ENCODE data around the gene CYP20A1. TPM values are rescaled to one million over a fixed set of nuclear protein-coding genes. Genes with fewer than 3 reads are reported as not detected.

CYP20A1 gene, protein sequence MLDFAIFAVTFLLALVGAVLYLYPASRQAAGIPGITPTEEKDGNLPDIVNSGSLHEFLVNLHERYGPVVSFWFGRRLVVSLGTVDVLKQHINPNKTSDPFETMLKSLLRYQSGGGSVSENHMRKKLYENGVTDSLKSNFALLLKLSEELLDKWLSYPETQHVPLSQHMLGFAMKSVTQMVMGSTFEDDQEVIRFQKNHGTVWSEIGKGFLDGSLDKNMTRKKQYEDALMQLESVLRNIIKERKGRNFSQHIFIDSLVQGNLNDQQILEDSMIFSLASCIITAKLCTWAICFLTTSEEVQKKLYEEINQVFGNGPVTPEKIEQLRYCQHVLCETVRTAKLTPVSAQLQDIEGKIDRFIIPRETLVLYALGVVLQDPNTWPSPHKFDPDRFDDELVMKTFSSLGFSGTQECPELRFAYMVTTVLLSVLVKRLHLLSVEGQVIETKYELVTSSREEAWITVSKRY
- 8.1 to 10.7 TPM (median 9.2 TPM) in 5 replicates for total RNA-seq (2022; extraction: Qiagen RNA extraction; ENCODE audit: low read depth)

DNA sequence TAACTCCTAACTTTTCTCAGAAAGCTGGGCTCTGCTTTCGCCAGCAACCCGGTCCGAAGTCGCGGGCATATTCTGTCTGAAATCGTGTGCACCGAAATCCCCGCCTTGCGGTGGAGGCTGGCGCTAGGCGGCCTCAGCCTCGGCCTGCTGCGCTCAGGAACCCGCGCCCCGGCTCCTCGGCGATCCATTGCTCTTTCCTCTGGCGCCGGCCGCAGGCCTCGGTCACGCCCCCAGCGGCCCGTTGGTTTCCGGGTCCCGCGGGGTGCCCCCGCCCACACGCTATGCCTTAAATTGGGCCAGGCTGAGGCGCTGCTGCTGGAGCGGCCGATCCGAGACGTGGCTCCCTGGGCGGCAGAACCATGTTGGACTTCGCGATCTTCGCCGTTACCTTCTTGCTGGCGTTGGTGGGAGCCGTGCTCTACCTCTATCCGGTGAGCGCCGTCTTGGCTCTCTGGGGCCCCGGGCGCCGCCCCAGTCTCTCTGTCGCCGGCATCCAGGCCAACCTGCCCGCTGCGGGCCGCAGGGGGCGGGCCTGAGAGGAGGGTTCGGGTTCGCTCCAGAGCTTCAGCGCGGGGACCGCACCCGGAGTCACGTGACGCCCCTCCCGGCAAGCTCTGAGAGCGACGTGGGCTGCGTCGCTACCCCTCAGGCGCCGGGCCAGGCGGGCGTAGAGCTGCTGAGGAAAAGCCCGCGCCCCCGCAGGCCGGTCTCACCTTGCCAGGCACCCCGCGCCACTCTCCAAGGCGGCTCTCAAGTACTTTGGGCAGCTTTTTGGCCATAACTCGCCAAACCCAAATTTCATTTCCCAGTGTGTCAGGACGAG, at the start of gene CYP20A1:
Gene CYP20A1 (plus strand): TSS at position 315 of the 823 bp plus-strand sequence. CDS start 45 bp downstream, at position 360.

DNA sequence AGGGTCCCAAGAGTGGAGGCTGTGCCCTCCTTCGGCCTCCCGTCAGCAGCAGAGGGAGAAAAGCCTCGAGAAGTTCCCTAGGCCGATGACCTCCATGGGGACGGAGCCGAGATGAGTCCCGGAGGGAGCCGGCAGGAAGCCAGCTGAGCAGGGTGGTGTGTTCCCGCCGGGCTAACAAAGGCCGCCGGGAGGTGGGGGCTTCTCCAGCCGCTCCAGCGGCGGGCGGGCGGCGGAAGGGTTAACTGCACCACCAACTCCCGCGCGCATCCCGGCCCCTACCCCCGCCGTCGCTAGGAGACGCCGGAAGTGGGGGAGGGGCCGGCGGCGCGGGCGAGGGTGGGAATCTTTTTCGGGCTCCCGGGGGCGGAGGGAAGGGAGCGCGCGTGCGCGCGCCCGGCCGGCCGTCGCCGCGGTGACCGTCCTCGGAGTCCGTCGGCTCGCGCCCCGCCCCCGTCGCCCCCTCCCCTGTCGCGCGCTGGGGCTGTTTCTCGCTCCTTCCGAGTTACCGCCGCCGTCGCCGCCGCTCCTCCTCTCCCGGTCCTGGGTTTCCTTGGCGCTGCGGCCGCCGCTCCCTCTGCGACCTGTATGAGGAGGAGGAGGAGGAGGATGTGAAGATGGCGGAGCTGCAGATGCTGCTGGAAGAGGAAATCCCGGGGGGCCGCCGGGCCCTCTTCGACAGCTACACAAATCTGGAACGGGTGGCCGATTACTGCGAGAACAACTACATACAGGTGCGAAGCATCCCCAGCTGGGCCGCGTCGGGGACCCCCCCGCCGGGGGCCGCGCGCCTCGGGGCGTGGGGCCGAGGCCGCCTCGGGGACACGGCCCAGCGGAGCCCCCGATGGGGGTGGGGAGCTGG, 89.3 kb downstream of the CYP20A1 start, which contains the start of gene ABI2:
Gene ABI2 (plus strand): TSS at position 494 of the 859 bp plus-strand sequence. CDS start 121 bp downstream, at position 615.

Other genes starting within 250 kb of the CYP20A1 start
- 3.1 to 6.6 TPM (median 4.0 TPM) in 5 replicates for gene NBEAL1, start 224.1 kb upstream of the CYP20A1 start, total RNA-seq (2022; extraction: Qiagen RNA extraction; ENCODE audit: low read depth)
- 45.2 to 71.5 TPM (median 67.6 TPM) in 5 replicates for gene ABI2, start 89.4 kb downstream of the CYP20A1 start, total RNA-seq (2022; extraction: Qiagen RNA extraction; ENCODE audit: low read depth)

Measured in A549 treated with DMSO at 1 μM for 4 hours (cell line).